ENCODE measurements around the gene GCC2.
"Not testable (repeated sequence)": the region's sequence is repeated elsewhere in the genome, so short reads cannot be mapped to it uniquely, and the experiment has no call there.

Gene GCC2

DNA sequence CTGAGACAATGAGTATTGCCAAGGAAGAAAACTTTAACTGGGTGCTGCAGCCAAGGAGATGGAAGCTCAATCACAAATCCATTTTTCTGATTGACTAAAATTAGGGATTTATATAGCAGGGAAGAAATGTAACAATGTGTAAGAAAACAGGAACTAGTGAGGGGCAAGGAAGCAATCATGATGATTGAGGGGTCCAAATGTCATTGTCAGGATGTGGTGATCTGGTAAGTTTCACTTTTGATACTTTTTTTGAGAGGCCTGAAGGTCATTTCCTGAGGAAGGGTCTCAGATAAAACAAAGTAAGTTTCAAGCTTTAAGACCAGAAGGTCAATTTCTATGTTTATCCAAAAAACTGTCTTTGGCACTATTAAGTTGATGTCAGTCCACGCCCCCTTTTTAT lies 12.0 kb upstream of the GCC2 start:
- in situ Hi-C loops (cut with MboI; ENCODE audit: low sequenced_read_pairs), result no loop called here

DNA sequence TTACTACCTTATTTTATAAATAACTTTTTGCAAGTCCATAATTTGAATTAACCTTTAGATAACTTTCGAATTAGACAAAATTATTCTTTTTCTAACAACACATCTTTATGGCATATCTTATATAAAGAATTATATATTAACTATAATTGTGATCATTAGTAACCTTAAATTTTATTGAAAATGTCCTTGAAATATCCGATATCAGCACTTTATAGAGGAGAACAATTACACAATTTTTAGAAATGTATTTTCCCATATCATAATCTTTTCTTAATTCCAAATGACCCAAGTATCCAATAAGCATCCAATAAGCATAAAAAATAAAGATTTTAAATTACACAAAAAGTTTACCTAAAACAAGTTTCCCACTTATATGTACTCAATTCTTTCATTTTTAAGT lies 7.3 kb upstream of the GCC2 start:
- in situ Hi-C loops (cut with MboI; ENCODE audit: low sequenced_read_pairs), result no loop called here

DNA sequence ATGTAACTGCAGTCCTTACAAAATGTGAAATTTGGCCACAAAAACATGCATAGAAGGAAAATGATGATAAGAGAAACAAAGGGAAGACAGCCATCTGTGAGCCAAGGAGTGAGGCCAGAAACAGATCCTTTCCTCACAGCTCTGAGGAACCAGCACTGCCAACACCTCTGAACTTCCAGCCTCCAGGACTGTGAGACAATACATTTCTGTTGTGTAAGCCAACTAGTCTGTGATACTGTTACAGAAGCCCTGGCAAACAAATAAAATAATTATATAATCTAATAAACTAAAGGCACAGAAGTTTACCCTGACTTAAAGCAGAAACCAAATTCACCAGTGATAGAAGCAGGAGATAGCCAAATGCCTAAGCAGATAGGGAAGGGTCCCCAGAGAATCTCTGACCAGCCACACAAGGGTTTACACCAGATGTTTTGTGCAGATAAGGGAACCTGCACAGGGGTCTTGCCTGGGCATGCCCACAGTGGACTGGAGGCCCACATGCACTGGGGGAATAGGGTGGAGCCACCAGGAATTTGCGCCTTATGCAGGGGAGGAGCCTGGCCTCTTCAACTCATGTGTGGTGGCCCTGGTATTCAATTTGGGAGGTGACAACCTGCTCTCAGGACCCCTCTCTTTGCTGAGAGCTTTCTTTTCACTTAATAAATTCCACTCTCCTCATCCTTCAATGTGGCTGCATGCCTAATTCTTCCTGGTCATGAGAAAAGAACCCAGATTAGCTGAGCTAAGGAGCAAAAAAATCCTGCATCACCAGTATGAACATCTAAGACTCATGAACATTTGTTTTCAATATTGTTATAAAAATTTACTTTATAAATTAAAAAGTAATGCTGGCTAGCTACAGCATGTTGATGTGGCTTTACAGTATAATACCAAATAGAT lies 3.8 kb upstream of the GCC2 start:
- in situ Hi-C loops (cut with MboI; ENCODE audit: low sequenced_read_pairs), result no loop called here

DNA sequence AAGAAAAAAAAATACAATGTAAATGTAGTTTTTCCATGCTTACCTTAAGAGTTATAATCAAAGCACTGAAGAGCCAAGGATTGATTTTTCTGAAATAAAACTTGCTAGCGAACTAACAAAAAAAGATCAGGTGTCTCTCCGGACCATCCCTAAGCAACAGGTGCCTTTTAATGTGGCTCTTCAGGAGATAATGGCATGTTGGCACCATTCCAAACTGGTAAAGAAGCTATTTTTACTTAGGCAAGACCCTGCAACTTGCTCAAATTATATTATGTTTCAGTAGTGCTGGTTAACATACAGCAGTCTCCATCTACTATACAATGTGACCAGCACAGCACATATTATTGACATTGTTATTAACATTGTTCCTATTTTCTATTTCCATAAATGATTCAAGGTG lies 2.3 kb upstream of the GCC2 start:
- in situ Hi-C loops (cut with MboI; ENCODE audit: low sequenced_read_pairs), result no loop called here

DNA sequence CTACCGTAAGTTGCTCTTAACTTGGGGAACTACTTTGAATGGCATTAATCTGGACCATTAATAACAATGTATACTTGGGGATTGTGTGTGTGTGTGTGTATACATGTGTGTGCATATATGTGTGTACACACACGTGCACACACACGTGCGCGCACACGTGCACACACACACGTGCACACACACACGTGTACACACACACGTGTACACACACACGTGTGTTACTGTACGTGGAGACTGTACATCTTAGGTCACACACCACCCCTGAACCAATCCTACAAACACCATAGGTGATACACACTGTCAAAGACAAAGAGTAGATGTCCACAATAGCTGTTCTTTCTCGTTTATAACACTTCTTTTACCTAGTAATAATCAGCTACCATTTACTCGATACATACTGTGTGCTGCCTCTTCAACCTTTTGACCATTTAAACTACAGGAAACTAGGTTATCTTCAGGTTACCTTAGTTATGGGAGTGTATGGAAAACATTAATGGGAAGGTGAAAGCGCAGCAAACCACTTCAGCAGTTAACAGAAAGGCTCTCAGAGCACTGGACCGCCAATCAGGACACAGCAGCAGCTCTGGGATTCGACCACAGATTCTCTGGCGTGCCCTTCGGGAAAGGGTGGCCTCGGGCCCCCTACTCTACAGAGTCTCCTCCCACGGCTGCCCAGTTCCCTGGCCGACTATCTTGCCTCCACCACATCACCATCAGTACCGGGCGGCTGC lies 894 bp upstream of the GCC2 start:
- in situ Hi-C loops (cut with MboI; ENCODE audit: low sequenced_read_pairs), result no loop called here

DNA sequence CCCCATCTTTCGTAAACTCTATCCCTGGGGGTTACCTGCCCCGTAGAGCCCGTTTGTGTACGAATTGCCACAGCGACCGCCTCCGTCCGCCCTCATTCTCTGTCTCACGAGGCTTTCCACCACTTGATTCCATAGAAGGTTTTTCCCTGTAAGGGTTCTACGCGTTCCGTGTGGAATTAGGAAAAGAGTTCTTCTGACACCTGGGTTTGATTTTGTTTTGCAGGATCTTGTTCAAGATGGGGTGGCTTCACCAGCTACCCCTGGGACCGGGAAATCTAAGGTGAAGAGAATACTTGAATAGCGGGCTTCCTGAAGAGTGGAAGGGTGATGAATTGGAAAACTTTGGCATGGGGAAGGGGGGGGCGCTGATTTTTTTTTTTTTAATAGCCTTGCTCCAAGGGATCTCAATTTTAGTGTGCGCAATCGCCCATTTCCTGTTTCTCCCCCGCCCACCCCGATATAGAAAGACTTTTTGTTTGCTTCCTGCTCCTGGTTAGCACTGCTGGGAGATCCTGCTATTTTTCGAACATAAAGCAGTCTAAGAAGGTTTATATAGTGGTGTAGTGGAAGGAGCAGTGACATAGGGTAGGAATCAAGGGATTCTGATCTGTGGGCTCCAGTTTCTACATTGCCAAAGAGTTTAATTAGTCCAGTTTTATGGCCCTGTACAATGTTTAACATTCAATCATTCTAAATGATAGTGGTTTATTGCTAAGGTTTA lies 564 bp downstream of the GCC2 start:
- in situ Hi-C loops (cut with MboI; ENCODE audit: low sequenced_read_pairs), result no loop called here

DNA sequence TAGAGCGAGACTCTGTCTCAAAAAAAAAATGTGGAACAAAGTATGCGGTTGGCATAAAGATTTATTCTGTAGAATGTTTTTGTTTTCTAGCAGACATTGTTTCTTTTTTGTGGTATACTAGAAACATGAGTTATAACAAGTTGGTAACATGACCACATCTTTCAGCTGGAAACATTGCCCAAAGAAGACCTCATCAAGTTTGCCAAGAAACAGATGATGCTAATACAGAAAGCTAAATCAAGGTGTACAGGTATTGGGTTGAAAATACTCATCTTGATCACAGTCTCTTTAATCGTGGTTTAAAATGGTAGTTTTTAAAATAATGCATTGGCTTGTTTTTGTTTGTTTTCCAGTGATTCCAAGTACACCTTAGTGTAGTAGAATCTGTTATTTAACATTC lies 1.9 kb downstream of the GCC2 start:
- in situ Hi-C loops (cut with MboI; ENCODE audit: low sequenced_read_pairs), result no loop called here

DNA sequence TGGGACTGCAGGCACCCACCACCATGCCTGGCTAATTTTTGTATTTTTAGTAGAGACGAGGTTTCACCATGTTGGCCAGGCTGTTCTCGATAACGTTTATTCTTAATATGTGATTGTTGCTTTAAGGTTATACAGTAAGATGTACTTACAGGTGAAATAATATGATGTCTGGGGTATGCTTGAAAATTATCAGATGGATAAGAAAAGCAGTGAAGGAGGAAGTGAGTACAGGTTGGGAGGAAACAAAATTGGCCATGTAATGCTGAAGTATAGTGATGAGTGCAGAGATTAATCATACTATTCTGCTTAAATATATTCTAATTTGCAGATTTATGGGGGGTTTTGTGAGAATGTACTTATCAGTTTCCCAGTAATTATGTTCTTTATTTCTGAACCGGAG lies 3.0 kb downstream of the GCC2 start:
- in situ Hi-C loops (cut with MboI; ENCODE audit: low sequenced_read_pairs), result no loop called here

DNA sequence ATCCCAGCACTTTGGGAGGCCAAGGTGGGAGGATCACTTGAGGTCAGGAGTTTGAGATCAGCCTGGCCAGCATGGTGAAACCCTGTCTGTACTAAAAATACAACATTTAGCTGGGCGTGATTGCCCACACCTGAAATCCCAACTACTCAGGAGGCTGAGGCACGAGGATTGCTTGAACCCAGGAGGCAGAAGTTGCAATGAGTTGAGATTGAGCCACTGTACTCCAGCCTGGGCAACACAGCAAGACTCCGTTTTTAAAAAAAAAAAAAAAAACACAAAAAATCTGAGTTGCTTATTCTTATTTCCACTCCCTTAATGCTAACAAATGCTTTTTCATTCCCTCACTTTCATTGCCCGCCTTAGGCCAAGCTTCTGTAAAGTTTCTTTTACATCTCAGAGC lies 4.5 kb downstream of the GCC2 start:
- in situ Hi-C loops (cut with MboI; ENCODE audit: low sequenced_read_pairs), result not testable (repeated sequence)

DNA sequence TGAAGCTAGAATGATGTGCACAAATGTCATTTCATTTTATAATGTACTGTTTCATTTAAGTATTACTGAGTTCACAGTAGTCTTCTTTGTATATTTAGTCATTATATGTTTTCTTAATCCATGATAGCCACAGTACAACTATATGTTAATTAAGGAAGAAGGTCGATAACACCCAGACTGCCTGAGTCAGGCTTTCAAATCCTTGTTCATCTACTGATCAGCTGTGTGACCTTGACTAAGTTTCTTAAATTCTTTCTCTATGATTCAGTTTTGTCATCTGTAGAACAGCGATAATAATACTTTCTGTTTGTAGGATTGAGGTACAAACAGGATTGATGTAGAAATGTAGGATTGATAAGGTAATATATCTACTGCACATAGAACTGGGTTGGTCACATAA lies 5.4 kb downstream of the GCC2 start:
- in situ Hi-C loops (cut with MboI; ENCODE audit: low sequenced_read_pairs), result no loop called here

DNA sequence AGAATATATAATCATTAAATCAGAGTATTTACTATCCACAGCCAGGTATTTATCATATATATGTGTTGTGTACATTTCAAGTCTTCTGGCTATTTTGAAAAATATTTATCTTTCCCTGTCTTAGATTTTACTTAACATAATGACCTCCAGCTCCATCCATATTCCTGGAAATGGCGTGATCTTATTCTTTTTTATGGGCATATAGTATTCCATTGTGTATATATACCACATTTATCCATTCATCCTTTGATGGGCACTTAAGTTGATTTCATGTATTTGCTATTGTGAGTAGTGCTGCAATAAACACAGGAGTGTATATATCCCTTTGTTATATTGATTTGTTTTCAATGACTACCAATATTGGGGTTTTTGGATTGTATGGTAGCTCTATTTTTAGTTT lies 6.6 kb downstream of the GCC2 start:
- in situ Hi-C loops (cut with MboI; ENCODE audit: low sequenced_read_pairs), result no loop called here

DNA sequence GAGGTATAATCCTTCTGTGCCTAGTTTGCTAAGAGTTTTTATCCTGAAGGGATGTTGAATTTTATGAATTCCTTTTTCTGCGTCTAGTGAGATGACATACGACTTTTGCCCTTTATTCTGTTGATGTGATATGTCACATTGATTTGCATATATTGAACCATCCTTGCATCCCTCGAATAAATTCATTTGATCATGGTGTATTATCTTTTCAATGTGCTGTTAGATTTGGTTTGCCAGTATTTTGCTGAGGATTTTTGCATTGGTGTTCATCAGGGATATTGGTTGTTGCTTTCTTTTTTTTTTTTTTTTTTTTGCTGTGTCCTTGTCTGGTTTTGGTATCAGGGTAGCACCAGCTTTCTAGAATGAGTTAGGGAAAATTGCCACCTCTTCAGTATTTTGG lies 9.1 kb downstream of the GCC2 start:
- in situ Hi-C loops (cut with MboI; ENCODE audit: low sequenced_read_pairs), result no loop called here

DNA sequence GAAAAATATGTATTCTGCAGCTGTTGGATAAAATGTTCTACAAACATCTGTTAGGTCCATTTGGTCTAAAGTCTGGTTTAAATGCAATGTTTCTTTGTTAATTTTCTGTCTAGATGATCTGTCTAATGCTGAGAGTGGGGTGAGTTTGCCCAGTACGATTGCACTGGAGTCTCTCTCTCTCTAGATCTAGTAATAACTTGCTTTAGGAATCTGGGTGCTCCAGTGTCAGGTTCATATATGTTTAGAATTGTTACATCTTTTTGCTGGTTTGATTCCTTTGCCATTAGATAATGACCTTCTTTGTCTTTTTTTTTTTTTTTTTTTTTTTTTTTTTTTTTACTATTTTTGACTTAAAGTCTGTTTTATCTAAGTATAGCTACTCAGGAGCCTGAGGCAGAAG lies 10.4 kb downstream of the GCC2 start:
- in situ Hi-C loops (cut with MboI; ENCODE audit: low sequenced_read_pairs), result no loop called here

DNA sequence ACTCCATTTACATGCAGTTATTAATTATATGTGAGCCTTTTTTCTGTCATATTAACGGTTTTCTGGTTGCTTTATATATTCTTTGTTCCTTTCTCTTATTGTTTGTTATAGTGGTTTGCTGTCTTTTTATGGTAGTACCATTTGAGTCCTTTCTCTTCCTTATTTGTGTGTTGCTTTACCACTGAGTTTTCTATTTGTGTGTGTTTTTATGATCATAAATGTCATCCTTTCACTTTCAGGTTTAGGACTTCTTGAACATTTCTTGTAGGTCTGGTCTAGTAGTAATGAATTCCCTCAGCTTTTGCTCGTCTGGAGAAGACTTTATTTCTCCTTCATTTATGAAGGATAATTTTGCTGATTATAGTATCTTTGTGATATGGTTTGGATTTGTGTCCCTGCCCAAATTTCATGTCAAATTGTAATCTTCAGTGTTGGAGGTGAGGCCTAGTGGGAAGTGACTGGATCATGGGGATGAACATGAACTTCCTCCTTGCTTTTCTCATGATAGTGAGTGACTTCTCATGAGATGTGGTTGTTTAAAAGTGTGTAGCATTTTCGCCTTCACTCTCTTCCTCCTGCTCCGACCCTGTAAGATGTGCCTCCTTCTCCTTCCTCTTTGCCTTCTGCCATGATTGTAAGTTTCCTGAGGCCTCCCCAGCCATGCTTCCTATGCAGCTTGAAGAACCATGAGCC lies 11.5 kb downstream of the GCC2 start:
- in situ Hi-C loops (cut with MboI; ENCODE audit: low sequenced_read_pairs), result no loop called here

DNA sequence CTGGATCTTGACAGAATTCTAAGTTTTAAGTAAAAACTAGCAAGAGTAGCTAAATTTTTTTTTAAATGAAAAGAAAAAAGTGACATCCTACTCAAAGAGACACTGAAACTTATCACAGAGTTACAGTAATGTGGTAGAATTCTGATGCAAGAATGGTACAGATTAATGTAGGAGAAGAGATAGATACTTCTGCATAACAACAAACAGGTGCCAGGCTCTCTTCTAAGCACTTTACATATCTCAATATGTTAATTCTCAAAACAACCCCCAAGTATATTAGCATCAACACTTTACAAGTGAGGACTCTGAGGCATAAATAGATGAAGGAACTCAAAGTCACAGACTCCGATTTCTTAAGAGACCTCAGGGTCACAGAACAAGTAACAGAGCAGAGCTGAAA lies 28.1 kb downstream of the GCC2 start:
- in situ Hi-C loops (cut with MboI; ENCODE audit: low sequenced_read_pairs), result no loop called here

DNA sequence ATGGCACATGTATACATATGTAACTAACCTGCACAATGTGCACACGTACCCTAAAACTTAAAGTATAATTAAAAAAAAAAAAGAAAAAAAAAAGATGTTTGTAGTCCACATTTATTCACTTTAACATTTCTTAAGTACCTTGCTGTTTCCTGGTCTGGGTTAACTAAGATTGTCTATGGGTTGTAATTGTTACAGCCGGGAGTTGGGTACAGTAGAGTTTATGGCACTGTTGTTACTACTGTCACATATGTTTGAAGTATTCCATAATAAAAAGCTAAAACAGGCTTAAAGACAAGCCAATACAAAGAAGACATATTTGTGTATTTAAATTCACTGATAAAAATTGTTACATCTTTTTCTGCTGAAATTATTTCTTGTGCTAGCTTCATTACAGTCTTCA lies 36.2 kb downstream of the GCC2 start:
- in situ Hi-C loops (cut with MboI; ENCODE audit: low sequenced_read_pairs), result no loop called here

DNA sequence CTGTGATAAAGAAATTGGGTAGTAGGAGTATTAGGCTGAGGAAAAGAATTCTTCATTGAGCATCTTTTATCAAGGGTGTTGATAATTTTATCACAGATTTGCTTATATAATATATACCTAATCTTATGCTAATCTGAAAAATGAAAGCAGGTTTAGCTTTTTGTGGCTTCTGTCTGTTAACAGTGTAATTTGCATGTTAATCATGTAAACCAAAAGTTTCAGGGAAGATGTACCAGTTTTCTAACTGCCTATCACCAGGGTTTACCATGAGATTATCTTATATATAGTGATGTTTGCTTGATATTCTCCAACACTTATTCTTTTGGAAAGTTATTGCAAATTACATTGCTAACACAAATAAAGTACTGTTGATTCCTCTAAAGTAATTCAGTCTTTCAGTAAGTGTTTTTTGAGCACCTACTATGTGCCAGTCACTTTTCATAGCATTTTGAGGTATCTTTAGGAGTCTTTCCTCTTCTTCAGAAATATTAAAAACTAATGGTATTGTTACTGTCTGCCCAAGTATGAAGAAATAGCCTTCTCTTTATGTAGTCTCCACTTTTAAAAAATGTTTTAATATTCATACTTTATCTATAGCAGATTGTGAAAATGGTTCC lies 41.6 kb downstream of the GCC2 start:
- in situ Hi-C loops (cut with MboI; ENCODE audit: low sequenced_read_pairs), result no loop called here

DNA sequence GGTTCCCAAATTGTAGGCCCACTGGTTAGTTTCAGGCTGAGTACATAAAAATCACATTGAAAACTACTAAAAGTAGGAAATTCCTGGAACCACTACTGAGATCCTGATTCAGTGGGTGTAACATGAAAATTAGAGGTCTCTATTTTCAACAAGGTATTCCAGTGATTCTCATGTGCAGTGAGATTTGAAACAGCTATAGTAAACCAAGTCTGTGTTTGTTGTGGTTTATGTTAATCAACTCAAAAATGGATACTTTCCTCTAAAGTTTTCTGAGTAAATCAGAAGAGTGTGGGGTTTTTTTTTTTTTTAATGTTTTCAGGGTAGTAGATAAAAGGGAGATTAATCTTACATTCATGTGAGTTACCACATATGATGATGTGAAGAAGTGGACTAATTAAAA lies 42.8 kb downstream of the GCC2 start:
- in situ Hi-C loops (cut with MboI; ENCODE audit: low sequenced_read_pairs), result no loop called here

DNA sequence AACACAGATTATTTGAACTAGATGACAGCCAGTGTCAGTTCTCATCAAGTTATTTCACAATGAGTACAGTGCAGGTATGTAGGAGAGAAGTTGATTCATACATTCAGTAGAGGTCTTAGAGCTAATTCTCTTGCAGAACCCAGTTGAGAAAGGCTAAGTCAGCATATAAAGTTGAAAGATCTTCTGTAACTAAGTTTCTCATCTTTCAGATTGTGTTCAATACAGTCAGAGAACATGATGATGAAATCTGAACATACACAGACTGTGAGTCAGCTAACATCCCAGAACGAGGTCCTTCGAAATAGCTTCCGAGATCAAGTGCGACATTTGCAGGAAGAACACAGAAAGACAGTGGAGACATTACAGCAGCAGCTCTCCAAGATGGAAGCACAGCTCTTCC lies 43.4 kb downstream of the GCC2 start:
- in situ Hi-C loops (cut with MboI; ENCODE audit: low sequenced_read_pairs), result no loop called here

DNA sequence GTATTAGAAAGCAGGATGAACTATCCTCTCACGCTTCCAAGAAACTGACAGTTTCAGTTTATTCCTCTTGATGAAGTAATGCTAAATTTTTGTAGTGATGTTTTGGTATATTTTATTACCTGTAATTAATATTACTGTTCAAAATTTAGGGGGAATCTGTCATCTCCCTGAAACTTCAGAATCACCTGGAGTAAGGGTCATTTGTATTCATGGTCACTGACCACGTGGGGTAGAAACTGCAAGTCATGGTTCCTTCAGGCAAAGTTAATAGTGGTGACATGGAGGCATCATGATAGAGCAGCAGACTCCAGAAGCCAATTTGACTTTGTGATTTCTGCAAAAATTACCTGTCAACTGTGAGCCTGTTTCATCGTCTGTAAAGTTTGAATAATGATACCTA lies 47.2 kb downstream of the GCC2 start:
- in situ Hi-C loops (cut with MboI; ENCODE audit: low sequenced_read_pairs), result not testable (repeated sequence)

DNA sequence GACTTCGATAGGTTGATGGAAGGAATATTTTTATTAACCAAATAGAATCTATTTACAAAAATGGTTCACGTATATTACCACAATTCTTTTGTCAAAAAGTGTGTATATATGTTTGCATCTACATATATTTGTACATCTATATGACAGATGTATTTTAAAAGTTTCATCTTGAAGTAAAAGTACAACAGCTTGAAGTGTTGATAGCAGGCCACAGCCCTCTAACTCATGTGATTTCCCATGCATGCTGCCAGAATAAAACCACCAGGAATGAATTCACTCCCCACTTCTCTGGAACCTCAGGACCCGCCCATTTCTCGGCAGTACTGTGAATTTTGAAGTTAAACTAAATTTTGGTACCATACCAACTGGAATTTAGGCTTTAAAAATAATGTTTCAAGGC lies 58.6 kb downstream of the GCC2 start:
- in situ Hi-C loops (cut with MboI; ENCODE audit: low sequenced_read_pairs), result not testable (repeated sequence)
